ENCODE data around the gene FHOD3. TPM values are rescaled to one million over a fixed set of nuclear protein-coding genes. Genes with fewer than 3 reads are reported as not detected.

FHOD3 gene
- total and polyA plus RNA-seq, 2 of the 8 experiments (the other 6 are each of a cell fraction or from before 2014, with no cell fraction given), result 9.7 to 10.5 TPM

DNA sequence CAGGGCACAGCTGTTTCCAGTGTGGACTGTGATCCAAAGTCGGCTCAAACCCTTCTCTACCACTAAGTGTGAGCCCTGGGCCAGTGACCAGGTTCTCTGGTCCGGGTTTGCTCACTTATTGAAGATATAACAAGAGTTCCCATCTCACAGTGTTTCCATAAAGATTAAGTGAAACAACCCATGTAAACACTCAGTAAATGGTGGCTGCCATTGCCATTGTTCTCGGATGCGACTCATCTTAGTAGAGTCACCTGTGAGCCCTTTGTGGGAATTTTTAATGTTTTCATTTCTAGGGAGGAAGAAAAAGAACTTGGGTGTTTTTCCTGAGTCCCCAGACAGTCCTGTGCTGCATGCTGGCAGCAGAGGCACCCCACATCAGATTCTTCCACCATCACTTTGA, 477.9 kb downstream of the FHOD3 start (continued):
- no peak for TF ChIP-seq BRCA1 (IDR thresholded peaks at IDR 0.05; ENCODE audit: low read depth, low read length)
